ENCODE results near the gene BICRAL. TPM values are rescaled to one million over a fixed set of nuclear protein-coding genes. Genes with fewer than 3 reads are reported as not detected.

Gene BICRAL
- total and polyA plus RNA-seq, 2 donors from 2014 or later = 2.7 to 20.9 TPM

GRCh38 chr6:42909835-42910234 lies 128.0 kb downstream of the BICRAL start:
- Histone ChIP-seq H3K36me3 (ENCODE audit: control insufficient read depth in 2 of 3, insufficient read depth in 3 of 3, low read length in 3 of 3) (no peaks in the 10 kb centered on the region), H3K27ac (ENCODE audit: low read depth in 2 of 2, low read length in 2 of 2) (no peak overlapping the region), H3K4me3 (ENCODE audit: low read length in 3 of 3) (no peak overlapping the region), H3K9ac (ENCODE audit: low read length in 3 of 3) (no peak overlapping the region), H3K9me3 (ENCODE audit: control insufficient read depth in 2 of 3, insufficient read depth in 1 of 3, low read length in 3 of 3) (no peaks in the 10 kb centered on the region), H3K27me3 (ENCODE audit: control insufficient read depth, insufficient read depth, low read length) (no peaks in the 10 kb centered on the region), H3K4me1 (ENCODE audit: control insufficient read depth in 2 of 3, insufficient read depth in 2 of 3, low read depth in 1 of 3, low read length in 3 of 3) (peaks cover 0 to 3% (median 0%) of the 10 kb centered on the region in 3 donors)
- FAIRE-seq (no peak), DNase-seq (no peak)
- no peak for TF ChIP-seq CTCF (IDR thresholded peaks at IDR 0.05; ENCODE audit: borderline replicate concordance, extremely low read depth, insufficient read depth)
- intact Hi-C loops (cut with DNase I) = no loop called here

DNA sequence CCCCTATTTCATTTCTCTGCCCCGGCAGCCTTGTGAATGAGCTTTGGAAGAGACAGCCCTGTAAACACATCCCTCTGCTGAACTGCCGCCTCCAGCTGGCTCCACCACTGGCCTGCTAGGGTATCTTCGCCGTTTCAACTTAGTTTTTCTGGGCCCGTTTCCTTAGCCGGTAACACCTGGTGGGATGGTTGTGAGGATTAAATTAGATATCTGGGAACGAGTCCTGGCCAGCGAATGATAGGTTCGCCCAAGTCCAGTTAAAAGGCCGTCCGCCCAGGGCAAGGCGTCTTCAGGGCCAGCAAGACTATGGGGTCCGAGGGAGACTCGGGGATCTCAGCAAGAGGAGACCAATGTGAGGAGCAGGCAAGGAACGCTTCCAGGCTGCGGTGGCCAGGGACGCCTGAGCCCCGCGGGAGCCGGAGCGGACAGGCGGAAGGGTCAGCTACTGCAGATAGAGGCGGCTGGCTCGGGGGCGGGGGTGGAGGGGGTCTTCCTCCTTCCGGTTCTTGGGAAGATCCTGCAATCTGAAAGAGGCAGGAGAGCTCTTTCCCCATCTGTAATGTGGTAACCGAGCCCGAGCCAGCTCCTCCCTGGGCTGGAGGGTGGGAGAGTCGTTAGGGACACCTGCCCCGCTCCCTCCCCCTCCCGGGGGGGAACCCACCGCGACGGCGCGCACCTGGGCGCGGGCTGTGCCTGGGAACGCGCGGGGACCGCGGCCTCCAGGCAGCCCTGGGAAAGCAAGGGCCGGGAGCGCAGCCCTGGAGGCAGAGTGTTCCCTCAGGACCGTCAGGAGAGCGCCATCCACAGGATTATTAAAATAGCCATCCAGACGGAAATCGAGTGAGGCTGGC lies 129.5 kb downstream of the BICRAL start:
- Histone ChIP-seq H3K27ac (ENCODE audit: low read depth in 2 of 2, low read length in 2 of 2) (no peak overlapping the region), H3K4me3 (ENCODE audit: low read length in 3 of 3) (peak overlapping the region in 2 of 3 donors; percentile 20 to 48), H3K9me3 (ENCODE audit: control insufficient read depth in 2 of 3, insufficient read depth in 1 of 3, low read length in 3 of 3) (no peaks in the 10 kb centered on the region), H3K4me1 (ENCODE audit: control insufficient read depth in 2 of 3, insufficient read depth in 2 of 3, low read depth in 1 of 3, low read length in 3 of 3) (peaks cover 0 to 3% (median 0%) of the 10 kb centered on the region in 3 donors), H3K9ac (ENCODE audit: low read length in 3 of 3) (no peak overlapping the region), H3K27me3 (ENCODE audit: control insufficient read depth, insufficient read depth, low read length) (no peaks in the 10 kb centered on the region), H3K36me3 (ENCODE audit: control insufficient read depth in 2 of 3, insufficient read depth in 3 of 3, low read length in 3 of 3) (no peaks in the 10 kb centered on the region)
- no peak for TF ChIP-seq CTCF (IDR thresholded peaks at IDR 0.05; ENCODE audit: borderline replicate concordance, extremely low read depth, insufficient read depth)
- intact Hi-C loops (cut with DNase I) = no loop called here
- DNase-seq = peak in 4 of 5 donors; percentile 59 to 72 (median 67)
- no peak for FAIRE-seq

DNA sequence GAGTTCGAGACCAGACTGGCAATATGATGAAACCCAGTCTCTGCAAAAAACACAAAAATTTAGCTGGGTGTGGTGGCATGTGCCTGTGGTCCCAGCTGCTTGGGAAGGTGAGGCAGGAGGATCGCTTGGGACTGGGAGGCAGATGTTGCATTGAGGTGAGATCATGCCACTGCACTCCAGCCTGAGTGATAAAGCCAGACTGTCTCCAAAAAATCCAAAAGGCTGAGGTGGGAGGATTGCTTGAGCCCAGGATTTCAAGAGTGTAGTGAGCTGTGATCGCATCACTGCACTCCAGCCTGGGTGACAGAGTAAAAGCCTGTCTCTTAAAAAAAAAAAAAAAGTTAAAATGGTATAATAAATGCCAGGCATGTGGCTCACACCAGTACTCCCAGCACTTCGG lies 132.7 kb downstream of the BICRAL start:
- H3K27me3 ChIP-seq (ENCODE audit: control insufficient read depth, insufficient read depth, low read length) = no peaks in the 10 kb centered on the region
- H3K9me3 ChIP-seq (ENCODE audit: control insufficient read depth in 2 of 3, insufficient read depth in 1 of 3, low read length in 3 of 3) = no peaks in the 10 kb centered on the region
- no peak for TF ChIP-seq CTCF (IDR thresholded peaks at IDR 0.05; ENCODE audit: borderline replicate concordance, extremely low read depth, insufficient read depth)
- H3K9ac ChIP-seq (ENCODE audit: low read length in 3 of 3) = no peak overlapping the region
- H3K4me3 ChIP-seq (ENCODE audit: low read length in 3 of 3) = no peak overlapping the region
- H3K27ac ChIP-seq (ENCODE audit: low read depth in 2 of 2, low read length in 2 of 2) = no peak overlapping the region
- H3K36me3 ChIP-seq (ENCODE audit: control insufficient read depth in 2 of 3, insufficient read depth in 3 of 3, low read length in 3 of 3) = no peaks in the 10 kb centered on the region
- H3K4me1 ChIP-seq (ENCODE audit: control insufficient read depth in 2 of 3, insufficient read depth in 2 of 3, low read depth in 1 of 3, low read length in 3 of 3) = peaks cover 0 to 3% (median 0%) of the 10 kb centered on the region in 3 donors
- DNase-seq (no peak), FAIRE-seq (no peak)
- intact Hi-C loops (cut with DNase I) = no loop called here

Data from kidney (tissue), 14 donors.